Lung (tissue), 12 donors: Measurements from ENCODE around the gene TDO2. TPM values are rescaled to one million over a fixed set of nuclear protein-coding genes. Genes with fewer than 3 reads are reported as not detected.

Source experiments
- ATAC-seq: fragments of 200-7000 bp; cut with Tn5 transposase; one replicate; pipeline ENCODE4 v1.9.1; 2020; ENCODE audit warnings: moderate number of reproducible peaks; ENCODE audit not compliant: insufficient read depth, low FRiP score
- DNase-seq, 3 donors: peaks; one replicate each; pipeline ENCODE4 v3.0.0-alpha.2; 2013 to 2017
- H3K27ac ChIP-seq, 2 donors: one replicate each; pipeline ENCODE4 v1.5.1; 2013; ENCODE audit warnings: mild to moderate bottlenecking in 2 of 2, moderate library complexity in 2 of 2, control low read depth in 1 of 2, inconsistent platforms in 1 of 2, low read depth in 1 of 2, low read length in 1 of 2
- H3K27me3 ChIP-seq, 3 donors: one replicate each; pipeline ENCODE4 v1.5.1; 2013; ENCODE audit warnings: low read length in 2 of 3; ENCODE audit not compliant: control insufficient read depth in 3 of 3, insufficient read depth in 3 of 3
- H3K36me3 ChIP-seq, 4 donors: one replicate each; pipeline ENCODE4 v1.5.1; 2013; ENCODE audit warnings: low read length in 4 of 4, mild to moderate bottlenecking in 1 of 4, moderate library complexity in 1 of 4; ENCODE audit not compliant: control insufficient read depth in 4 of 4, insufficient read depth in 4 of 4
- H3K4me1 ChIP-seq, 5 donors: one replicate each; pipeline ENCODE4 v1.5.1; 2013; ENCODE audit warnings: low read length in 5 of 5, mild to moderate bottlenecking in 2 of 5, moderate library complexity in 1 of 5; ENCODE audit not compliant: control insufficient read depth in 5 of 5, insufficient read depth in 5 of 5
- H3K4me3 ChIP-seq: one replicate; pipeline ENCODE4 v1.5.1; 2013; ENCODE audit warnings: mild to moderate bottlenecking, control low read depth, moderate library complexity
- H3K9ac ChIP-seq, 2 donors: one replicate each; pipeline ENCODE4 v1.5.1; 2013; ENCODE audit warnings: low read length in 2 of 2, control low read depth in 1 of 2; ENCODE audit not compliant: insufficient read depth in 1 of 2
- H3K9me3 ChIP-seq, 4 donors: one replicate each; pipeline ENCODE4 v1.5.1; 2013; ENCODE audit warnings: low read length in 3 of 4, mild to moderate bottlenecking in 1 of 4, moderate library complexity in 1 of 4; ENCODE audit not compliant: control insufficient read depth in 4 of 4, insufficient read depth in 3 of 4
- CTCF ChIP-seq: IDR thresholded peaks from 2 replicates; pipeline ENCODE4 v1.5.1; 2012; ENCODE audit warnings: mild to moderate bottlenecking; ENCODE audit errors: control extremely low read depth, extremely low read depth
- WGBS, 2 donors: extraction: QIAGEN DNeasy Blood & Tissue Kit; methylation state at CpG; one replicate each; pipeline ENCODE4 v1.1.7; 2013; 5-methylcytosine and 5-hydroxymethylcytosine counted together
- polyA plus RNA-seq, 2 donors: library from polyadenylated mRNA; stranded (reverse); fragments of 200-250 nt; gene quantifications; one replicate each; pipeline ENCODE4 v1.2.1, GENCODE V29; 2013
- total RNA-seq, 2 donors: library from RNA; depleted of rRNA in 1 of 2; stranded (reverse); fragments of >200 nt in 1 of 2; gene quantifications; one replicate each; pipeline ENCODE4 v1.2.1, GENCODE V29; 2014 to 2021
- donor health status: control.
- donor health status: control.
- donor health status: Bipolar disorder and iron deficiency.
- donor health status: healthy.
- donor health status: DM: yes; HTN: yes; CAD: no.

The TDO2 gene
- total and polyA plus RNA-seq, 4 donors: 0.43 to 27.4 (median 4.1) TPM

- Histone ChIP-seq H3K27me3 (no peaks in the 10 kb centered on the region), H3K9ac (no peak overlapping the region), H3K9me3 (no peaks in the 10 kb centered on the region), H3K4me3 (no peak overlapping the region), H3K27ac (no peak overlapping the region), H3K36me3 (peaks cover 3 to 19% (median 8%) of the 10 kb centered on the region in 4 donors), H3K4me1 (peaks cover 0 to 20% (median 0%) of the 10 kb centered on the region in 5 donors)
- 64 to 85% methylated on average over 3 of the region's 3 CpGs for WGBS, 2 donors
- no peak for ATAC-seq
- peak in 2 of 3 donors; percentile 63 to 64 for DNase-seq
- TF ChIP-seq CTCF: no peak
These were observed 40.3 kb downstream of the TDO2 start for GRCh38 chr4:155943605-155944291.

GRCh38 chr4:155944516-155944915 is 41.0 kb downstream of the TDO2 start:
- H3K4me1 ChIP-seq: peaks cover 0 to 20% (median 0%) of the 10 kb centered on the region in 5 donors
- H3K27me3 ChIP-seq: no peaks in the 10 kb centered on the region
- H3K9me3 ChIP-seq: no peaks in the 10 kb centered on the region
- H3K27ac ChIP-seq: no peak overlapping the region
- TF ChIP-seq CTCF: no peak
- DNase-seq (peak in 2 of 3 donors; percentile 18 to 38), ATAC-seq (no peak)
- no peak overlapping the region for H3K4me3 ChIP-seq
- no peak overlapping the region for H3K9ac ChIP-seq
- H3K36me3 ChIP-seq: peaks cover 0 to 19% (median 8%) of the 10 kb centered on the region in 4 donors
- 81 to 94% methylated on average over 1 of the region's 1 CpG for WGBS, 2 donors

GRCh38 chr4:155946486-155946885 is 43.0 kb downstream of the TDO2 start:
- Histone ChIP-seq H3K36me3 (peaks cover 0 to 9% (median 2%) of the 10 kb centered on the region in 4 donors), H3K9ac (no peak overlapping the region), H3K9me3 (no peaks in the 10 kb centered on the region), H3K27me3 (no peaks in the 10 kb centered on the region), H3K4me3 (no peak overlapping the region), H3K27ac (no peak overlapping the region), H3K4me1 (peaks cover 0 to 15% (median 0%) of the 10 kb centered on the region in 5 donors)
- DNase-seq (peak in 1 of 3 donors; percentile 40), ATAC-seq (peak; percentile 72)
- WGBS, 2 donors: 34 to 59% methylated on average over 4 of the region's 4 CpGs
- TF ChIP-seq CTCF: no peak

GRCh38 chr4:155948541-155948940 is 45.0 kb downstream of the TDO2 start:
- Histone ChIP-seq H3K36me3 (peaks cover 0 to 2% (median 0%) of the 10 kb centered on the region in 4 donors), H3K9ac (no peak overlapping the region), H3K27me3 (no peaks in the 10 kb centered on the region), H3K9me3 (no peaks in the 10 kb centered on the region), H3K4me3 (no peak overlapping the region), H3K27ac (no peak overlapping the region), H3K4me1 (peaks cover 0 to 15% (median 0%) of the 10 kb centered on the region in 5 donors)
- TF ChIP-seq CTCF: no peak
- WGBS, 2 donors: 64 to 68% methylated on average over 1 of the region's 1 CpG
- ATAC-seq (no peak), DNase-seq (no peak)
